C4-2B (cell line): ENCODE data around the gene ICA1.

Experiments used
- H3K27ac ChIP-seq: fragments of 450-650 bp; 2 replicates; pipeline ENCODE4 v1.5.1; 2017
- CTCF ChIP-seq: fragments of 450-650 bp; conservative IDR thresholded peaks from 2 replicates; pipeline ENCODE4 v1.5.1; 2017; ENCODE audit warnings: mild to moderate bottlenecking
- ZFX ChIP-seq: fragments of 450-650 bp; IDR thresholded peaks from 2 replicates; pipeline ENCODE4 v1.6.1; 2017

ICA1 gene

GRCh38 chr7:8146106-8146787, 115.7 kb downstream of the ICA1 start:
- H3K27ac ChIP-seq: no peak overlapping the region
- TF ChIP-seq ZFX: no peak
- TF ChIP-seq CTCF: no peak

GRCh38 chr7:8144856-8145255, 117.1 kb downstream of the ICA1 start:
- TF ChIP-seq CTCF: no peak
- TF ChIP-seq ZFX: no peak
- no peak overlapping the region for H3K27ac ChIP-seq

- no peak overlapping the region for H3K27ac ChIP-seq
- TF ChIP-seq CTCF: no peak
- no peak for TF ChIP-seq ZFX
Observed at GRCh38 chr7:8143151-8143874, 118.7 kb downstream of the ICA1 start.

GRCh38 chr7:8142477-8142876, 119.5 kb downstream of the ICA1 start:
- TF ChIP-seq ZFX (no peak), CTCF (no peak)
- no peak overlapping the region for H3K27ac ChIP-seq

- H3K27ac ChIP-seq: no peak overlapping the region
- TF ChIP-seq CTCF (no peak), ZFX (no peak)
Observed at GRCh38 chr7:8141070-8141469, 120.9 kb downstream of the ICA1 start.

- no peak for TF ChIP-seq CTCF
- no peak for TF ChIP-seq ZFX
- no peak overlapping the region for H3K27ac ChIP-seq
Observed at GRCh38 chr7:8136051-8136730, 125.8 kb downstream of the ICA1 start.

GRCh38 chr7:8135417-8135816, 126.5 kb downstream of the ICA1 start:
- no peak overlapping the region for H3K27ac ChIP-seq
- TF ChIP-seq ZFX: no peak
- TF ChIP-seq CTCF: no peak
